T-helper 2 cell (primary cell): ENCODE results near the gene COL27A1.

Experiments
- DNase-seq, 5 experiments: peaks; one replicate each; pipeline versions ENCODE4 v3.0.0 to v3.0.0-alpha.2; 2012 to 2022

The COL27A1 gene

GRCh38 chr9:114229295-114229694 lies 74.0 kb downstream of the COL27A1 start:
- DNase-seq = no peak

DNA sequence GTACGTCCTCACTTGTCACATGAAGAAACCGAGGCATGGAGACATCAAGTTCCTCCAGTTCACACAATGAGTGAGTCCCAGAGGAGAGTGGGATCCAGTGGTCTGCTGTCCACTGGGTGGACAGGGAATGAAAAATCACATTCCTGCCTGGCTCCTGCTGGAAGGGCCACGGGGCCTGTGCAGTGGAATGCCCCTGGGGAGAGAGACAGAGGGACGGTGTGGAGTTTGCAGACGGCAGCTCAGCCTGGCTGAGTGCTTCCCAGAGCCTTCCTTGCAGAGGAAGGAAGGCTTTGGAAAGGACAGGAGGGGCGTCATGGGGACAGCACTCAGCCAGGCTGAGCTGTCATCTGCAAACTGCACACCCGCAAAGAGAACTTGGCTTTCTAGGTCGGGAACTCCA lies 74.7 kb downstream of the COL27A1 start:
- no peak for DNase-seq

- no peak for DNase-seq
These were observed 75.9 kb downstream of the COL27A1 start for GRCh38 chr9:114231273-114231672.

DNA sequence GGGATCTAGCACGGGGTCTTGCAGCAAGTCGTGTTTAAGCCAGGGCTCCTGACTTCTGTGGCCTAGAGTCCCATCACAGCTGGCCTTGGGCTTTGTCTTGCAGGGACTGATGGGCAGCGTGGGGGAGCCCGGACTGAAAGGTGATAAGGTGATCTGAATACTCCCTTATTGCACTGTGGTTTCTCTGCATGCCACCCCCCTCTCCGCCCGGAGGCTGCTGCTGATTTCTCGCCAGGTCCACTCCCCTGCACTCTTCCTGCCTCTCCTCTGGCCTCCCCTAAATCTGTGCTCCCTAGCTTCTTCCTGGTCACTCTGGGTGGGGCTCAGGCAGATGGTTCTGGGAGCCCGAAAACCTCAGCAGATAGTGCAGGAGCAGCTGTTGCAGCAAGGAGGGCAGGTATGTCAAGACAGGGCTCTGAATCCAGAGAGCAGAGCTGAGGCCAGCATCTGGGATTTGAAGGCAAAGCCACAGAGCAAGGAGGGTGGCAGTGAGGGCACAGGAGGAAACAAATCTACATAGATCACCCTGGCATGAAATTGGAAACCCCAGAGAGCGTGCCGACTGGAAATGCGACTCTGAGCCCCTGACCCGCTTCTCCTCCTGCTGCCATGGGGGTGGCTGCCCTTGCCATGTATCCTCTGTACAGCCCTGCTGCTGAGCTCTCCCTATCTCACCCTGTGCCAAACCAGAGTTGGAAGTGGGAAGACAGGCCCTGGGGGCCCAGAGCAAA lies 76.5 kb downstream of the COL27A1 start:
- no peak for DNase-seq

GRCh38 chr9:114233491-114234185 lies 78.3 kb downstream of the COL27A1 start:
- DNase-seq = no peak

DNA sequence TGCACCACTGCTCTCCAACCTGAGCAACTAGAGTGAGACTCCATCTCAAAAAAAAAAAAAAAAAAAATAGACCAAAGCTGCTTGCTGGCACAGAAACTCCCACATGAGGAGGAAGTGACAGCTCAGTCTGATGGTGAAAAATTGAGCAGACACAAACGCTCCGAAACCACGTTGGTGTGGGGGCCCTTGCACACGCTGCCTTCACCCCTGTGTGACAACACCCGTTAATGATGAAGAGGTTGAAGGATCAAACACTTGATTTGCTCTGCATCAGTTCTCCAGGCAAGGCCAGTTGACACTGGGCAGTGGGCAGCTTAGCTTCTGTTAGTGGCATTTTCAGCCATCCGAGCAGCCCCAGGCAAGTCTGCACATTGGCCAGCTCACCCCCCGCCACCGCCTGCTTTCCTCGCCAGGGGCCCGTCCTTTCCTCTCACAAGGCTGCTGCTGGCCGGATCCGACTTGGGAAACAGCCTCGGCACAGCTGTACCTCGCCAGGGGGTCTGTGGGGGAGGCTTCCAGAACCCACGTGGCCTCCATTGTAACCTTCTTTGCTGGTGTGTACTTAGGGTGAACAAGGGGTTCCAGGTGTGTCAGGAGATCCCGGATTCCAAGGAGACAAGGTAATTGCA lies 79.8 kb downstream of the COL27A1 start:
- DNase-seq = peak in 1 of 5 experiments; percentile 22

DNA sequence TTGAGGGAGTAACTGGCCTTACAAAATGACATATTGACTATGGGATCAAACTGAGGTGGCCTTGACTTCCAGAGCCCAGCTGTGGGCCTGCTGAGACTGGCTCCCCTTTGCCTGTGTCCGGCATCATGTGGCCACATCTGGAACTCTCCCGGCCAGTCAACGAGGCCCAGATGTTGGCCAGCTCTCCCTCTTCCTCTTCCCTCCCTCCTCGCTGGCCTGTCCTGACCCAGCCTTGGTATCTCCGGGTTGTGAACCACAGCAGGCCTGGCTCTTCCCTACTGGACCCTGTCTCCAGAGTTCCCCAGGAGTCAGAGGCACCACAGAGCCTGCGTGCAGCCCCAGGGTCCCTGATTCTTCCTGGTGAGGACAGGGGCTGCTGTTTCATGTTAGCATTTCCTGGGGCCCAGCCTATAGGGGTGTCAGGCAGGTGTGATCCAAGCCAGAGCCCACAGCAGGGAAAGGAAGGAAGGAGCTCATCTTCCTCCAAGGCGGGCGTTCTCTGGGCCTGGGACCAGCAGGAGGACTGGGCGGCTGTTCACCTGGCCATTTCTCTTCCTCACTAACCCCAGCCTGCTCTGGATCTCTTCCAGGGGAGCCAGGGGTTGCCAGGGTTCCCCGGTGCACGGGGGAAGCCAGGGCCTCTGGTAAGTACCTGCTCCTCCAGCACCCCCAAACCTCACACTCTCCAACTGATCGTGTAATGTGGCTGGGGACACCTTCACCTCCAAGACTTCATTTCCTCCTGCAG lies 81.2 kb downstream of the COL27A1 start:
- DNase-seq = no peak

DNA sequence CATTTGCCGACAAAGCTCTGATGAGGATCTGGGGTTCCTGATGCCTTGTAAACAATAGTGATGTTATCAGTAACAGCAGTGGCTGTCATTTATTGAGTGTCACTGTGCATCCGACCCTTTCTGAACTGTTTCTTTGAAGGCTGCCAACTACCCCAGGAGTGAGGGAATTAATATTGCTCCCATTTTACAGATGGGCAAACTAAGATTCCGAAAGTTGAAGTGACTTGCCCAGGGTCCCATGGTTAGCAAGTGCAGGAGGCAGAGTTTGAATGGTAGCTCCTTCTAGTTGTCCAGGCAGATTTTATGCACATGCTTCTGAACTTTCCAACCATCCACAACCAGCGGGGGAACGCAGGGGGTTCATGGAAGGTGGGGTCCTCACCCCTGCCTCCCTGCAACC lies 81.9 kb downstream of the COL27A1 start:
- DNase-seq = no peak

- no peak for DNase-seq
These were observed 82.4 kb downstream of the COL27A1 start for GRCh38 chr9:114237781-114238180.

GRCh38 chr9:114238472-114238871 lies 83.1 kb downstream of the COL27A1 start:
- DNase-seq = no peak

DNA sequence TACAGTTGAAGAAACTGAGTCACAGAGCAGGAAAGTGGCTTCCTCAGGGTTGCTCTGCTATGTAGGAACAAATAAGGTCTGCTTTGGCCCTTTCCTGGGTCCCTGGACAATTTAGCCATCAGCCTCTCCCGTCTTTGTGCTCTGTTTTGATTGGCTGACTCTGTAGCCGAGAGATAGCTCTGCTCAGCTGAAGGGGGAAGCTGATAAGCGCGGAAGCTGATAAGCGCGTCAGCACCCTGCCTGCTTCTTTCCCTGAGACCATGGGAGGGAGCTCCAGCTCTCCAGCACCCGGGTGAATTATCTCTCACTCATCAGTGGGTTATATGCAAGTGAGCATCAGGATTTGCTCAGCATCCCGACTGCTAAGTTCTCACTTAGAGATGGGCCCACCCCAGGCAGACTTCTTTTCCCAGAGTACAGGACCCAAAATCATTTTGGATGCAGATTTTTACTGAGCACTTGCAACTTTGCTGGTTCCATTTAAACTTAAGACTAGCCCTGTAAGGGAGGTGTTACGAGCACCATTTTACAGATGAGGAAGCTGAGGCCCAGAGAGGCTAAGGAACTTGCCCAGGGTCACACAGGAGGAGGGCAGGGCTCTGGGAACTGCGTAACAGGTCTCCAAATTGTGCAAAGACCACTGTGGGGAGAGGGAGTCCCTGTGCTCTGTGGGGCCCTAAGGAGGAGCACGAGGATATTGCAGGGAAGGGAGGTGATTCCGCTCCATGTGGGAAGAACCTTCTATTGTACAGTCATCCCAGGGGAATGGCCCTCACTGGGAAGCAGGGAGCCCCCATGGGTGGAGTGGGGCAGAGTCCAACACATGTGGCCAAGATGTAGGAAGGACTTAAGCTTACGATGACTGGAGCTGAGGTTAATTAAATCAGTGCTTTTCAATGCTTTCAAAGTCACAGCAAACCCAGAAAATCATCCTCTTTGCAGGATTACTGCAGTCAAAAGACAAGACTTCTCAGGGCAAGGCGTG lies 83.8 kb downstream of the COL27A1 start:
- DNase-seq = no peak

- DNase-seq = no peak
These were observed 84.9 kb downstream of the COL27A1 start for GRCh38 chr9:114240216-114240615.

- DNase-seq = peak in 1 of 5 experiments; percentile 17
These were observed 85.6 kb downstream of the COL27A1 start for GRCh38 chr9:114240647-114241558.

DNA sequence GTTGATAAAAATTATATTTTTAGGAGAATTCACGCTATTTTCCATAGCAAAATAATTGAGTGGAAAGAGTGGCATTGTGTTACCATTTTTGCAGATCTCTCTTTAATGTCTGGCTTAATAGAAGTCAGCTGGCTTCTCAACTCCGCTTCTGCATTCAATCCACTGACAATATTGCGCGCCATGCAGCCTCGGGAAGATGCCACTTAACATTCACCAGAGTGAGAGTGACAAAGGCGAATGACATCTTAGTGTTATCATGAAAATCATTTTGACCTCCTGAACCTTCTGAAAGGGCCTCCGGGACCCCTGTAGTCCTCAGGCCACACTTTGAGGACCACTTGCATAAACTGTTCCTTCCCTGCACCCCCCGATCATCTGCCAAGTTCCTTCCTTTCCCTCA lies 87.5 kb downstream of the COL27A1 start:
- no peak for DNase-seq

DNA sequence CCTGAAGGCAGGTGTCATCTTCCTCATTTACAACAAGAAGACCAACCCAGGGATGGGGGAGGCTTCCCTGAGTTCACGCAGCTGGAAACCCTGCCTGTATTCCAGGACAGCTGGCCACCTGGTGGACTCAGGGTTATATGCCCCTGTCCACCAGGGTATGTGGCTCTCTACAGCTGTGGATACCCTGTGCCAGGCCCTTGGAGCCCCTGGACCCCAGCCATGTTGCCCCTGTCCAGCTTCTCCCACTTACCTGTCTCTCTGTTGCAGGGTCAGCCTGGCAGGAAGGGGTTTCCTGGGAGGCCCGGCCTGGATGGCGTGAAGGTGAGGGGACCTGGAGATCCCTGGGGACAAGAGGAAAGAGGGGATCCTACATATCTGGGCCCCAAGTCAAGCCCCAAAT lies 87.9 kb downstream of the COL27A1 start:
- no peak for DNase-seq

GRCh38 chr9:114244570-114244969 lies 89.2 kb downstream of the COL27A1 start:
- DNase-seq = no peak

GRCh38 chr9:114246558-114246957 lies 91.2 kb downstream of the COL27A1 start:
- DNase-seq = no peak

GRCh38 chr9:114247077-114247476 lies 91.7 kb downstream of the COL27A1 start:
- DNase-seq = no peak

- DNase-seq = no peak
These were observed 92.2 kb downstream of the COL27A1 start for GRCh38 chr9:114247491-114247890.

GRCh38 chr9:114248299-114248707 lies 93.0 kb downstream of the COL27A1 start:
- DNase-seq = no peak
